ENCODE results near the gene TET2.

The TET2 gene

GRCh38 chr4:105146276-105147015 is at the start of gene TET2:
Gene TET2, plus strand, starts transcription at chr4:105146876. Its CDS starts 87,067 bp downstream, at chr4:105233943.
- DNase-seq: peak; percentile 11

DNA sequence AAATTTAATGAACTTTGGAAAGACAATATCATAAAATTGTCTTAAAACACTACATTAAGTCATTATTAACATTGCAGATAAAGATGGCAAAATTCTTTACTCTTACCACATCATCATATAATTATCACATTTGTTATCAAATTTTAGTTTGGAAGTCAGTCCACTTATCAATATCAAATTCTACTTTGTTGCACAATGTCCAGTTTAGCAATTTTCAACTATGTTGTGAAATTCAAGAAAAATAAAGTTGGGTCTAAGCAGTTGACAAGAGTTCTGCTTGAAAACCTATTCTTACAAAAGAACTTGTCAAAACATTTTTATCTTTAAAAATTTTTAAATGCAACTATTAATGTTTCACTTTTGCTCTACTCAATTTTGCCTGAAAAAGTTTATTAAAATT is 44.7 kb upstream of the TET2 start:
- DNase-seq: no peak

GRCh38 chr4:105106426-105106825 is 40.2 kb upstream of the TET2 start:
- no peak for DNase-seq

DNA sequence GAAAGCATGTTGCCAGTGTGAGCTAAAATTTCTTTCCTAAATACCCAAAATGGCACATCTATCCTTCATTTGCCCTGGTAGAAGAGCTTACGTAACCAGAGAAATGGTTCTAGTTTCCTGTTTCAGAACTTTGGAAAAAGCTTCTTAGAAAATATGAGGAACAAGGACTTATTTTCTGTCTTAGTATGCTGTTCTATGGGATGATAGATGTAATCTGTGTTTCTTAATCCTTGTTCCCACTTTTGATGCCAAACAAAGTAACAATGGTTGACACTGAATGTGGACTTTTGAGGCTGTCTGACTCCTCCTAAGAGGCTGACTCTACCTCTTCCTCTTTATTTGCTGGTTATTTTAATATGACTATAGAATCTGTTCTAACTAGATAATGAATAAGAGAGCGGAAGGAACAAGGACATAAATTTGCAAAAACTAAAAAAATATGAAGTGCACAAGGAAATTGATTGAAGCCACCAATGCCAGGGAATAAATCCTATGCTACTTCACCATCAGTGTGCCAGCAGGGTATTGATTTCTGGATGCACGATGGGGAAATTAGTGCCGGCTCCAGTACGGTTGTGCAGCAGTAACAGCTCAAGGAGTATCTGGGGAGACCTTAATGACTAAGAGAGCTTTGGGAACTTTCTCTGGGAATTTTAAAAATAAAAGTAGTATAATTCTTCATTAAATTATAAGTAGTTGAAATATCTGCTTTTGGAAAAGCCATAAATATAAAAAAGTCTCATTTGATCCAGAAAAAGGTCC is 39.4 kb upstream of the TET2 start:
- no peak for DNase-seq

GRCh38 chr4:105108971-105109370 is 37.7 kb upstream of the TET2 start:
- no peak for DNase-seq

GRCh38 chr4:105112274-105112673 is 34.4 kb upstream of the TET2 start:
- DNase-seq: no peak

- DNase-seq: no peak
Observed at GRCh38 chr4:105113800-105114199, 32.9 kb upstream of the TET2 start.

GRCh38 chr4:105116616-105117319 is 29.9 kb upstream of the TET2 start:
- peak; percentile 0 for DNase-seq

DNA sequence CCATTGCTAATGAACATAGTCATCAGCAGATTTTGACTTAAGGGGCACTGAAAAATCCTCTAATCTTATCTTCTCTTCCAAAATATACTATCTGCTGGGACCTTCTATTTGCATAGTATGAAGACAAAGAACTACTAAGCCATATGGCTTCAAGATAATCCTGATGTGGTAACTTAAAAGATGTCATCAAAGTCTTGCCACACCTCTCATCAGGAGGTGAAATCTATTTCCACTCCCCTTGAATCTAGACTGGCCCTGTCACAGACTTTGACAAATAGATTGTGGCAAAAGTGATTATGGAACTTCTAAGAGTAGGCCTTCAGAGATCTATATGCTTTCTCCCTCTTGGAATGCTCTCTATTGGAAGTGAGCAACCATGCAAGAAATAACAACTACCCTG is 27.3 kb upstream of the TET2 start:
- no peak for DNase-seq

DNA sequence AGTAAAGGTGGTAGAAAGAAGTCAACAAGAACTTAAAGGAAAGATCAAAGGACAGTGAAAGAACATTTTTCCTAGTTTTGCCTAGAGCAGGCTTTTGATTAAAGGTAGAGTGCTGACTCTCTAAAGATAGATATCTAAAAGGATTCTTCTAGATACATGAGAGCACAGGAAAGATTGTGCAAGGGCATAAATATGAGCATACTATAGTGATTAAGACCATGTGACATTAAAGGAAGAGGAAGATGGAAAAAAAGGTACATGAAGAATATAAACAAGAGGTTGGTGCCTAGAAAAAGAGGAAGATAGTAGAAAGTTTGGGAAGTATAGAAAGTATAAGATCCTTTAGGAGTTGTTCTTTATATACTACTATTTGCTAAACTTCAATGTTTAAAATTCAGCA is 26.1 kb upstream of the TET2 start:
- DNase-seq: no peak

DNA sequence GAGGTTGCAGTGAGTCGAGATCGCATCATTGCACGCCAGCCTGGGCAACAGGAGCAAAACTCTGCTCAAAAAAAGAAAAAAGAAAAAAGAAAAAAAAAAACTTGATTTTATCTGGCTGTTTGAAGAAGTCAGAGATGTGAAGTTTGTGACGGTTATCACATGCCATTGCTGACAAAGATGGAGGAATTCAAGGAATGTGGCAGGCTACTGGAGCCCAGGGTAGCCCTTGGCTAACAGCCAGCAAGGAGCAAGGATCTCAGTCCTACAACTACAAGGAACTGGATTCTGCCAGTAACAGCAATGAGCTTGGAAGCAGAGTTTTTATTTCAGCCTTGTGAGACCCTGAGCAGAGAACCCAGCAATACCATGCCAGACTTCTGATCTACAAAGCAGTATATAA is 24.3 kb upstream of the TET2 start:
- DNase-seq: no peak

DNA sequence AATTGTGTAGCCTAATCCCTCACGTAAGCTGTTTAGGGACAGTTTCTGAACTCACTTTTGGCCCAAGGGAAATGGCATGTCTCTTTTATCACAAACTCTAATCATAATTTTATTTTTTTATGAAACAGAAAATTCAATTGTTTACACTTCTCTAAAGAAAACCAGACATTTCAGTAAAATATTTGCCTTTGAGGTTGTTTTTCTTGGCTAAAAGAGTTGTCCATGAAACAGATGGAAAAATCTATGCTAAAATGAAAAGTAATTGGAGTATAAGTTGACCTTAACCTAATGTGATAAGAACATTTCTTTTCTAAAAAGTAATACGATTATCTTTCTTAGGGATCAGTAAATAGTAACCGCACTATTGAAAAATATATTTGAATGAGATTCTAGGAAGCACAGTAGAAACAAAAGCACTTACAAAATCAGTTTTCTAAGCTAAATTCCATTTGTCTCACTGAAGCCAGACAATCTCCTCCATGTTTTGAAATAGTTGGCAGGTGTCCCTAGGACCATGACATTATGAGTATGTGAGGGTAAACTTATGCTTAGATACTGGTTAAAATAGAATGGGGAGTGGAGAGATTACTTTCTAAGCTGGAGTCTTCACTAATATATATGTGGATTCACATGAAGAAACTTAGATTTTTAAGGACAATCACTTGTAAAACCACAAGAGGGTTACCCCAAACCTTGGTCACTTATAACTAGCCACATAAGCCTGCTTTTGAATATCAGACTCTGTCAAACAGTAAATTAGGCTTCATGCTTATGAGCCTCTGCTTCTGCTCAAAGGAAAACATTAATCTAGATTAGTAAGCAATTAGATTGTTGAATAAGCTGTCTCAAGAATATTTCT is 20.1 kb upstream of the TET2 start:
- no peak for DNase-seq

DNA sequence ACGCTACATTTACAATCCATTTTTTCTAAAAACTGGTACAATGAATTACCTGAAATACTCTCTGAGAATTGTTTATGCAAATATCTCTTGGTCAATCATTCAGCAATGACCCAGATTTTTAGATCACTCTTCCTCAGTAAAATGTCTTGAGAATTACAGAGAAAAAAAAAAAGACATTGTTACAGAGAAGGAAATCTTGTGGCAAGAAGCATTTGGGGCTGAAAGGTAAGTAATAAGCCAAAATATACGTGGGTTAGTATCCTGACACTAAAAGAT is 19.6 kb upstream of the TET2 start:
- DNase-seq: no peak

DNA sequence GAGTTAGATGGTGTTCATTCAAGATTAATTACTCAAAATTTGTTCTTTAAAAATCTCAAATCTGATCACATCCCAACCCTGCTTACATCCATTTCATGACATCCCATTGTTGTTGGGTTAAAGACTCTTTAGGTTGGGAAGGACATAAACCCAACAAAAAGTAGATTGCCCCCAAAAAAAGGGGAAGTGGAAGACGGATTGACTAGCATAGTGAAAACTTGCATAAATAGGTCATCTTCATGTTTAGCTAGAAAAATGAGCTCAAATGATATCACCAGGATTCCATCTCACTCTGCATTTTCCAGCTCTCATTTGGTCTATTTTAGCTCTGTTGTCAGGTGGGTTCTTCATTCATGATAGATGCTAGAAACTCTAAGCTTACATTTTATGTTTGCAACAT is 18.5 kb upstream of the TET2 start:
- DNase-seq: no peak

DNA sequence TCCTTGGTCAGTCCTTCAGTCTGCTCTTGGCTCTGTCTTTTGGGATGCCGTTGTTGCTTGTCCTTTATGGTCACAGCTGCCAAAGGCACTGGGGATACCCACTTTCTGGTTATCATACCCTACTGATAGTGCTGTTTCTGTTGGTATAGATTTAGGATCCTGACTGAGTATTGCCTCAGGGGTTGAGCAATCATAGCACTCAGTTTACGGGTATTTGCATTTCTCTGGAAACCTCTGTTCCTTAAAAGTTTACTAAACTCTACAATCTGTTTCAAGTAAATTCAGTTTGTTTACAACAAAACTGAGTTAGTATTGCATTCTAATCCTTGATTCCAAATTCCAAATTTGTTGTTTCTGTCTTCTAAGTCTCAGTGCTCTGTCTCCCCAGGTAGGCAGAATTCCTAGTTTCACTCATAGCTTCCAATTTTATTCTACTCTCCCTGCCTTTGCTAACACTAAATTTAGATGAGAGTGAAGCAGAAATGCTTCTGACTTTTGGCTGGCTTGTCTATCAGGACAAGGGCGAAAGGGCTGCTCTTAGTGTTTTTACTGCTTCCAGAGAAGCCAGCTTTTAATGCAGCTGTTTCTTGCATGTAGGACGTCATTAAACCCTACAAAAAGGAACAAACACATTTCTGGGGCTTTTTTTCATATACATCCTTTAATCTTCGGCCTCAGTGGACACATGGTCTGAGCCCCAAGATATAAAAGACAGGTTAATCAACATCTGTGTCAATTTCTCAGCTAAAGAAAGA is 17.2 kb upstream of the TET2 start:
- DNase-seq: no peak

GRCh38 chr4:105130945-105131344 is 15.7 kb upstream of the TET2 start:
- DNase-seq: no peak

GRCh38 chr4:105133976-105134375 is 12.7 kb upstream of the TET2 start:
- no peak for DNase-seq

DNA sequence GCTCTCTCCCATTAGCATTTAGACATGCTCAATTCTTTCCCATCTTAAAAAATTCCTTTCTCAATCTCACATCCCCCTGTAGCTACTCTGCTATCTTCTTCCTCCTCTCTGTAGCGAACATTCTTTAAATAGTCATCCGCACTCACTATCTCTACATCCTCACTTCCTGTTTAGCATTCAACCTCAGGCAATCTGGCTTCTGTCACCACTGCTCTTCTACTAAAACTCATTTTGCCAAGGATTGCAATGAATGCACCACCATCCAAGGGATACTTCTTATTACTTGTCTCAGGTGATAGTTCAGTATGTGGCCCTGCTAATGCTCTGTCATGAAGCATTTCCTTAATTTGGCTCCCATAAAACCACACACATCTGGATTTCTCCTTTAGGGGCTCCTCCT is 10.9 kb upstream of the TET2 start:
- no peak for DNase-seq

GRCh38 chr4:105137121-105137875 is 9.4 kb upstream of the TET2 start:
- no peak for DNase-seq

- DNase-seq: no peak
Observed at GRCh38 chr4:105139646-105140045, 7.0 kb upstream of the TET2 start.

DNA sequence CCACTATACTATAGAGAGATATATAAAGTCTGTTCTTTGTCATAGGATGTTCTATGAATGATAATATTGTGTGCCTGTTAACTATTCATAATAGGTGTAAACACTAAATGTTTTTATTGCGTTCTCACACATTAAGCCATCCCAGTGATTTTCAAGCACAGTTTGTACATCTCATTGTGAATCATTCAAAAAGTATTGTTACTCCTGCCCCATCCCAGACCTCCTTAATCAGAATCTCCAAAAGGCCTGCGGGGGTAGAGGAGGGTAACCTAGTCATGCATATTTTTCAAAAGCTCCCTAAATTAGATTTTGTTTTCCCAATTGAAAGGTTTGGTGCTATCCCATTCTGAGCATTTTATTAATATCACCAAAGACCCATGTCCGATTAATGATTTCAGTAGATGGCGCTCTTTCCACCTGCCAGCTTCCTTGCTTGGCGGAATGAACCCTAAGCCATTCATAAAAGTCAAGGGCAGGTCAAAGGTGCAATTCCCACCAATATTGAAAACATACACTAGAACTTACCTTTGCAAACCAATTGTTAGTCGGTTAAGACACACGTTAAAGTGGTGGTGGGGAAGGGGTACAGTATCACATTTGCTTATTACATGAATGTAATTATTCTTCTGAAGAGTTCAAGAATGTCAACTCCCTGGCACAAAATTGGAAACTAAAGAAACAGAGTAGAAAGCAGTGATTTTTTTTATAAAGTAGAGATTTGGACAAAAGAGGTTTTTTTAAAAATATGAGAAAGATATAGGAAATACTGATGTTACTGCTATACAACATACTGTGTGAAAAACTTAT is 5.8 kb upstream of the TET2 start:
- DNase-seq: no peak

All from DMS79 (cell line).